Stimulated activated CD4-positive, alpha-beta T cell treated with anti-CD3 and anti-CD28 coated beads, TNF-alpha, amount 100 ng/mL, for 48 hours (primary cell): ENCODE measurements around the gene ABI3.
"Not testable (repeated sequence)": the region's sequence is repeated elsewhere in the genome, so short reads cannot be mapped to it uniquely, and the experiment has no call there.

Source experiments
- DNase-seq, 3 donors: peaks; one replicate each; pipeline ENCODE4 v3.0.0-alpha.2; 2020; ENCODE audit warnings: low read depth in 3 of 3

The ABI3 gene

GRCh38 chr17:49210158-49211029, at the start of gene ABI3, which contains the start of gene GNGT2:
Gene ABI3 (plus strand): TSS chr17:49210707. CDS start chr17:49210725, 18 bp downstream.
Gene GNGT2 (minus strand): TSS chr17:49210574. CDS start chr17:49207422, 3,152 bp downstream.
- peak in 1 of 3 donors; percentile 57 for DNase-seq

GRCh38 chr17:49162866-49163265, 47.6 kb upstream of the ABI3 start:
- no peak for DNase-seq

GRCh38 chr17:49165143-49165542, 45.4 kb upstream of the ABI3 start:
- DNase-seq: no peak

DNA sequence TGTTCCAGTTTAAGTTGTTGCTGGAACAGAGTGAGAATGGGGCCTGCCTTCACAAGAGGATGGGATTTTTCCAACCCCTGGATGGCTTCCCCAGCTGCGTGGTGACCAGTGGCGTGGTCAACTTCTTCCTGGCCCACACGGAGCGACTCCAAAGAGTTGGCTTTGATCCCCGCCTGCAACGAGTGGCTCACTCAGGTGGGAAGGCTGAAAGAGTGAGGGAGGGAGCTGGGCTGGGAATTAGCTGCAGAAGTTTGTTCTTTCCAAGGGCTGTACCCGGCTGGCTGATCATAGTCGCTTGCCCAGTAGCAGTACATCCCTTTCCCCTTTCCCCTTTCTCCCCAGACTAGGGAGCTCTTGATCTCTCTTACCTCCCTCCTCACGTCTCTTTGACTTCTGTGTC, 41.8 kb upstream of the ABI3 start:
- DNase-seq: no peak

DNA sequence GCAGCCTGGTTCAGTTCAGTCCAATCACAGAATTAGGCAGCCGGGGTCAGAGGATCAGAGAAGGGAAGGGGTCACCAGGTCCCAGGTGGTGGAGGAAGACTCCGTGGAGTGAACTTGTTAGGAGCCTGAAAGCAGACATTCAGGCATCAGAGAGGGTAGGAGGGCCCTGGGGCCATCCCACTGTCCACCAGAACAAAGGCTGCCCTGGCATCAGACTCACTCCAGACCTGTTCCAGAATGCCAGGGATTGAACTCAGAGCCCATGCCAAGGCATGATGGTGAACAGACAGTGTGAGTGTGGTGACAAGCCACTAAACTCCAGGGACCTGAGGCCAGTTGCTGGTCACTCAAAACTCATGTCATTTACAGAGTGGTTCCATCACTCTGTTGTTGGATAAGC, 40.3 kb upstream of the ABI3 start:
- no peak for DNase-seq

GRCh38 chr17:49170711-49171110, 39.8 kb upstream of the ABI3 start:
- not testable (repeated sequence) for DNase-seq

GRCh38 chr17:49175978-49176377, 34.5 kb upstream of the ABI3 start:
- not testable (repeated sequence) for DNase-seq

DNA sequence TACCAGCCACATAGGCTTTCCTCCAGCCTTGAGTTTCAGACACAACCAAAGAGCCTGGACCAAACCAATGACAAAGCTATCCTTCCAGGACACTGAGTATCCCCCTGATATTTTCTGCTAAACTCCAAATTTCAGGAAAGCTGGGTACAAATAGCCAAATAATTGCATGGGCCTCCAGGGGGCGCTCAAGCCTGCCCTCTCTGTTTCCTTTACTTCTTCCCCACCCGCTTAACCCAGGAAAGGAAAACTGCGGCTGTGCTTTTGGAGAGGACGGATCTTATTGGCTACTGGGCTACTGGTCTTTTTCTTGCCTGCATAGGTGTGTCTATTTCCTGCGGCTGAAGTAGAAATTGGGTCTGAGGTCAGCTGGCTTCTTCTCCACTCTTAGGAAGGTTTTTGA, 30.2 kb upstream of the ABI3 start:
- peak; percentile 16 to 43 (median 41) for DNase-seq

DNA sequence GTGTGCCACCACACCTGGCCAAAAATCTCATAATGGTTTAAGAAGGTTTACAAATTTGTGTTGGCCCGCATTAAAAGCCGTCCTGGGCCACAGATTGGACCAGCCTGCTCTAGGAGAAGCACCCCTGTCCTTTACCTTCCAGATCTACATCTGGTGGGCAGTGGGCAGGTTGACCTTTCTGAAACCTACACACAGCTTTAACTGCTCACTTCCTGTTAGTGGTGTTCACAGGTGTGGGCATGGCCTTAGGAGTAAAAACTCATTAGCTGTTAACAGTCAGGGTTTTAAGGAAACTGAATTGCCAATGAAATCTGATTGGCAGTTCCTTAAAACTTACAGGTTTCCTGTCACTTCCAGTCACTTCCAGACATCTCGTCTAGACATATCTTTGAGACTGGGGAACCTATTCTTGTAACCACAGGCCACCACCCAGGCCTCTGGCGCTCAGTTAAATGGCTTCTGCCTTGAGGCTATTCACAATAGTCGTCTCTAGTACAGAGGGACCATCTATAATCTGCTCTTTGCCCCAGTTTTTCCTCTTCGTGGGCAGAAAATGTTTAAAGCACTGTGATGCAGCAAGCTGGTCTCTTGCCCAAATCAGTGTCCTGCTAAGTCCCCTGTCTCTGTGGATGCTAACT, 29.4 kb upstream of the ABI3 start:
- no peak for DNase-seq

- no peak for DNase-seq
These were observed 27.2 kb upstream of the ABI3 start for GRCh38 chr17:49183341-49183740.

- no peak for DNase-seq
These were observed 26.7 kb upstream of the ABI3 start for GRCh38 chr17:49183801-49184200.

GRCh38 chr17:49184522-49184921, 26.0 kb upstream of the ABI3 start:
- DNase-seq: not testable (repeated sequence)

GRCh38 chr17:49185381-49185780, 25.1 kb upstream of the ABI3 start:
- not testable (repeated sequence) for DNase-seq

GRCh38 chr17:49187301-49187700, 23.2 kb upstream of the ABI3 start:
- DNase-seq: no peak

DNA sequence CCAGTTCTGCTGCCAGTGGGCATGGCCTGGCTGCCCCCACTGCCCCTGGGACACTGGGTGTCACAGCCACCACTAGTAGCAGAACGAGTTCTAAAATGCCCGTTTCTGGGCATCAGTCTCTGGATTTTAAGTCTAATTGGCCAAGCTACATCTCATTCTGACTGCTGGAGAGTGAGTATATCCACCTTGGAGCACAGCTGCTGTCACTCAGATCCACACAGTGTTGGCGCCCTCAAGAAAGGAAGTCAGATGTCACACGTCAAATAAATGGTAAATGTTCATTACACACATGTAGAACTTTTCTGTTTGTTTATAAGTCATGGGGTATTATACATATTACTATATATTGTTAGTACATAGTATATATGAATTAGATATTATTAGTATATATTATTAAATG, 19.6 kb upstream of the ABI3 start:
- DNase-seq: no peak

- DNase-seq: no peak
These were observed 19.0 kb upstream of the ABI3 start for GRCh38 chr17:49191409-49191916.

DNA sequence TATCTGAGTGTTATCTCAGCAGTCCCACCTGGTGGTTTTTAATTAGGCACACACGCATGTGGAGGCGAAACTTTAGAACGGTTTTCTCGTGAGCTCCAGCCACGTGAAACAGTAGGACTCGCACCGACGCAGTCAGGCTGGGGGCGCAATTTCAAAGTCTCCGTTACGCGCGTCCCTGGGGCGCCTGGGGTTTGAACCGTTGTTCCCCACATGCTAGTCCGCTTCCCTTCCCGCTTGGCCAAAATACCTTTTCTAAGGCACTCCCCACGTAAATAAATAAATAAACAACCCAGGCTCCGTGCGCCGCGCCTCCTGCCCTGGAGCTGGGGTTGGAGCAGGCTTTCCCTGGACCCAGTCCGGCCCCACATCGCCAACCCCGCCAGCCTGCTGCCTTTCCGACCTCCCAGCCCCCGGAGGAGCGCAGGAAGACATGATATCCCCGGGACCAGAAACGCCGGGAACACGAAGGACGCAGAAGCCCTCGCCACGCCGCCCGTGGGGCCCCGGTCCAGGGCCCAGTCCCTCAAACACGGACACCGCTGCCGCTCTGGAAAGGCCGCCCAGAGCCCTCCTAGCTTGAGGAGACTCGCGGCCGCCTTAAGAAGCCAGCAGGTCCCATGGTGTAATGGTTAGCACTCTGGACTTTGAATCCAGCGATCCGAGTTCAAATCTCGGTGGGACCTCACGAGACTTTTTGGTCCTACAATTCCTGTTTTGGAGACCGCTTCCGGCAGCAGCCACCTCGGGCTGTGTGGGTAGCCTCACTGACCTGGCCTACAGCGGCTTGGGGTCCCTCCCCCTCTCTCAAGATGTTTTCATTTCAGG, 18.4 kb upstream of the ABI3 start:
- DNase-seq: peak; percentile 81 to 93 (median 88)

GRCh38 chr17:49193513-49194296, 16.8 kb upstream of the ABI3 start:
- no peak for DNase-seq

DNA sequence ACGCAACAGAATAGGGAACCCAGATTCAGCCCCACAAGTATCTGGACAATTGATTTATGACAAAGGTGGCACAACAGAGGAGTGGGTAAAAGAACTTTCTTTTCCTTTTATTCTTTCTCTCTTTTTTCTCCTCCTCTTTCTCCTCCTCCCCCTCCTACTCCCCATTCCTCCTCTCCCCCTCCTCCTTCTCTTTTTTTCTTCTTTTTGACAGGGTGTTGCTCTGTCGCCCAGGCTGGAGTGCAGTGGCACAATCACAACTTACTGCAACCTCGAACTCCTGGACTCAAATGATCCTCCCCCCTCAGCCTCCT, 16.3 kb upstream of the ABI3 start:
- no peak for DNase-seq

DNA sequence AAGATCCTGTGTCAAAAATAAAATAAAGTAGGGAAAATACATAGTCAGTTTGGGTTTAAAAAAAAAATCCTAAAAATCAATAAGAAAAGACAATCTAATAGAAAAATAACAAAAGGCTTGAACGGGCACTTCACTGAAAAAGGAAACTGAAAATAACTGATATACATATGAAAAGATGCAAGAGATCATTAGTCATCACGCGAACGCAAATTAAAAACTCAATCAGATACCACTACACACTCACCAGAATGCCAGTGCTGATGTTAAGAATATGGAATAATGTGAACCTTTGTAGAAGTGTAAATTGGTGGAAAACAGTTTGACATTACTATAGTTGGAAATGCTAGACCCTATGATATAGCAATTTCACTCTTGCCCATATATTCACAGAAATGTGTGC, 14.8 kb upstream of the ABI3 start:
- no peak for DNase-seq

- no peak for DNase-seq
These were observed 14.0 kb upstream of the ABI3 start for GRCh38 chr17:49196520-49196919.
